Breast epithelium (tissue), 4 donors: ENCODE results near the gene INHBB. TPM values are rescaled to one million over a fixed set of nuclear protein-coding genes. Genes with fewer than 3 reads are reported as not detected.

Experiments
- DNase-seq, 2 donors: peaks; one replicate each; pipeline ENCODE4 v3.0.0-alpha.2; 2019; ENCODE audit warnings: low spot score in 2 of 2
- H3K27ac ChIP-seq, 2 donors: fragments of 200-600 bp; sonication (generic) in 1 of 2; one replicate each; pipeline ENCODE4 v1.5.1; 2016 to 2019; ENCODE audit warnings: mild to moderate bottlenecking in 1 of 2
- H3K27me3 ChIP-seq, 2 donors: fragments of 200-600 bp; sonication (generic) in 1 of 2; one replicate each; pipeline versions ENCODE4 v1.5.1 to v1.6.0; 2017 to 2019; ENCODE audit warnings: control low read depth in 1 of 2, mild to moderate bottlenecking in 1 of 2
- H3K36me3 ChIP-seq: fragments of 200-600 bp; one replicate; pipeline ENCODE4 v1.5.1; 2019
- H3K4me1 ChIP-seq, 2 donors: fragments of 200-600 bp; sonication (generic); one replicate each; pipeline ENCODE4 v1.5.1; 2016 to 2019; ENCODE audit warnings: control low read depth in 1 of 2
- H3K4me3 ChIP-seq, 3 donors: fragments of 200-600 bp; sonication (generic); 1 replicate in 2 of 3; 2 replicates in 1 of 3; pipeline ENCODE4 v1.5.1; 2016 to 2019; ENCODE audit warnings: mild to moderate bottlenecking in 3 of 3, moderate library complexity in 2 of 3
- H3K9me3 ChIP-seq, 2 donors: fragments of 200-600 bp; sonication (generic) in 1 of 2; one replicate each; pipeline ENCODE4 v1.5.1; 2016 to 2019; ENCODE audit warnings: control low read depth in 1 of 2
- POLR2A ChIP-seq: fragments of 450-650 bp; IDR thresholded peaks from one replicate; pipeline ENCODE4 v1.6.1; 2016; ENCODE audit warnings: antibody characterized with exemption, mild to moderate bottlenecking, moderate library complexity
- POLR2AphosphoS5 ChIP-seq, 3 donors: sonication (generic); formaldehyde crosslinking; IDR thresholded peaks; one replicate each; pipeline ENCODE4 v1.6.1; 2017; ENCODE audit warnings: antibody characterized with exemption in 3 of 3
- intact Hi-C: fragments of 100-400 bp; cut with DNase I; formaldehyde crosslinking; loops from one replicate; pipeline ENCODE4 v1.15.1; 2023; ENCODE audit warnings: low total_unique reads
- total RNA-seq, 3 donors: library from RNA; depleted of rRNA; stranded (reverse); fragments of >200 nt; gene quantifications; one replicate each; pipeline ENCODE4 v1.1.0, GENCODE V29; 2016
- TF ChIP-seq, protein P1 (sequence below), 3 donors: fragments of 450-650 bp; IDR thresholded peaks; one replicate each; pipeline ENCODE4 v1.5.1; 2016 to 2017; ENCODE audit warnings: antibody characterized with exemption in 3 of 3, mild to moderate bottlenecking in 3 of 3, moderate library complexity in 3 of 3

Gene INHBB
- total RNA-seq, 3 donors from 2014 or later = 35.0 to 60.6 (median 42.3) TPM

DNA sequence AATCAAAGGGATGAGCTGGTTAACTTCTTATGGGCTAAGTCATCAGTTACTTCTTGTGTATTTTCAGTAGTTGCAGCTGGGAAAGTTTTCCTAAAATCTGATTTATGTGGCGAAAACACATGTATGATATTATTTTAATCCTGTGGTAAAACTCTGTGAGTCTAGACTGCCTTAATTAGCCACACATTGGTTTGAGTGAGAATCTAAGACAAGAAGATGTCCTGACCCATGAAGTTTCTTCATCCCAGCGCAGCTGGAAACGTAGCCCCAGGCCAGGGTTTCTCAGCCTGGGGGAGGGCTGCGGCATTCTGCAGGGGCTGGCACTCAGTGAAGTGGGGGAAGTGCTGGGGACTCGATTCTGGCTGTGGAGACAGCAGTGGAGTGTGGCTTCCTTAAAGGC, 44.7 kb upstream of the INHBB start:
- Histone ChIP-seq H3K36me3 (no peaks in the 10 kb centered on the region), H3K9me3 (no peaks in the 10 kb centered on the region), H3K27me3 (no peaks in the 10 kb centered on the region), H3K4me1 (no peaks in the 10 kb centered on the region), H3K27ac (no peak overlapping the region), H3K4me3 (no peak overlapping the region)
- no peak for DNase-seq
- intact Hi-C loops = no loop called here
- no peak for TF ChIP-seq POLR2AphosphoS5 (IDR thresholded peaks at IDR 0.05)
- TF ChIP-seq POLR2A = no peak
- TF ChIP-seq, protein P1, sequence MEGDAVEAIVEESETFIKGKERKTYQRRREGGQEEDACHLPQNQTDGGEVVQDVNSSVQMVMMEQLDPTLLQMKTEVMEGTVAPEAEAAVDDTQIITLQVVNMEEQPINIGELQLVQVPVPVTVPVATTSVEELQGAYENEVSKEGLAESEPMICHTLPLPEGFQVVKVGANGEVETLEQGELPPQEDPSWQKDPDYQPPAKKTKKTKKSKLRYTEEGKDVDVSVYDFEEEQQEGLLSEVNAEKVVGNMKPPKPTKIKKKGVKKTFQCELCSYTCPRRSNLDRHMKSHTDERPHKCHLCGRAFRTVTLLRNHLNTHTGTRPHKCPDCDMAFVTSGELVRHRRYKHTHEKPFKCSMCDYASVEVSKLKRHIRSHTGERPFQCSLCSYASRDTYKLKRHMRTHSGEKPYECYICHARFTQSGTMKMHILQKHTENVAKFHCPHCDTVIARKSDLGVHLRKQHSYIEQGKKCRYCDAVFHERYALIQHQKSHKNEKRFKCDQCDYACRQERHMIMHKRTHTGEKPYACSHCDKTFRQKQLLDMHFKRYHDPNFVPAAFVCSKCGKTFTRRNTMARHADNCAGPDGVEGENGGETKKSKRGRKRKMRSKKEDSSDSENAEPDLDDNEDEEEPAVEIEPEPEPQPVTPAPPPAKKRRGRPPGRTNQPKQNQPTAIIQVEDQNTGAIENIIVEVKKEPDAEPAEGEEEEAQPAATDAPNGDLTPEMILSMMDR (IDR thresholded peaks at IDR 0.05) = no peak

DNA sequence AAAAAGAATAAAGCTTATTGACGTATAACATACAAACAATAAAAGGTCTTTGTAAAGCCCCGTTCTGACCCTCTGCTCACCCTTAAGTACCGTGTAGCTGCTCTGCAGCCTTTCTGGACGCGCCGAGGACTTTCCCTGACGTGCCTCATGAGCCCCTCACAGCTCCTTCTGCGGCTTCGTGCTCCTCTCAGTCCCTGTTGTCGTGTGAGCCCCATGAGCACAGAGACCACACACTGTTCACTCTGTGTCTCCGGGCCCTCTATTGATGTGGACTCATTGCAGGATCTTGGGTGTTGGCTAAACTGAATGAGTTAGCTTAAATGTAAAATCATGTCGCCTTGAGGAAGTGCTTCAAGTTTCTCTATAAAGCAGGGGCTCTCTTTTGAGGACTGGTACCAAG, 43.6 kb upstream of the INHBB start:
- TF ChIP-seq, protein P1 (IDR thresholded peaks at IDR 0.05) = no peak
- TF ChIP-seq POLR2AphosphoS5 (IDR thresholded peaks at IDR 0.05) = no peak
- TF ChIP-seq POLR2A = no peak
- intact Hi-C loops = no loop called here
- Histone ChIP-seq H3K4me3 (no peak overlapping the region), H3K36me3 (no peaks in the 10 kb centered on the region), H3K27me3 (no peaks in the 10 kb centered on the region), H3K4me1 (no peaks in the 10 kb centered on the region), H3K9me3 (no peaks in the 10 kb centered on the region), H3K27ac (no peak overlapping the region)
- no peak for DNase-seq

DNA sequence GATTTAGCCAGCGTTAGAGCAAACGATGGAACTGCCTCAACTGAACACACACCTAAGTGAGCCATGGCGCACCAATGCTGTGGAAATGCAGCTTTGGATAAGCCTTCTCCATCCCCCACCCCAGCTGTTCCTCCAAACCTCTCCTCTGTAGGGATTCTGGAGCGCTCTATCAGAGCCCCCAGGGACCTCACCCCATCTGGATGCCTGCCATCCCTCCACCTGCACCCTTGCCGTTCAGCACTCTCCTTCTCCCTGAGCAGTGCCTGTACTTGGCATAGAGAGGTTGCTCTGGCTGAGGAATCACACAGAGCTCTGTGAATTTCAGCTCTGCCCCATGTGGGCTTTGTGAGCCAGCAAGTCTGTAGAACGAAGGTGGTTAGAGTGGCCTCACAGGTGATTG, 42.8 kb upstream of the INHBB start:
- no peaks in the 10 kb centered on the region for H3K36me3 ChIP-seq
- no peak overlapping the region for H3K27ac ChIP-seq
- no peaks in the 10 kb centered on the region for H3K27me3 ChIP-seq
- no peaks in the 10 kb centered on the region for H3K4me1 ChIP-seq
- intact Hi-C loops = no loop called here
- TF ChIP-seq POLR2AphosphoS5 (IDR thresholded peaks at IDR 0.05) (no peak), POLR2A (no peak)
- TF ChIP-seq, protein P1 (IDR thresholded peaks at IDR 0.05) = no peak
- H3K4me3 ChIP-seq = no peak overlapping the region
- no peaks in the 10 kb centered on the region for H3K9me3 ChIP-seq
- no peak for DNase-seq

DNA sequence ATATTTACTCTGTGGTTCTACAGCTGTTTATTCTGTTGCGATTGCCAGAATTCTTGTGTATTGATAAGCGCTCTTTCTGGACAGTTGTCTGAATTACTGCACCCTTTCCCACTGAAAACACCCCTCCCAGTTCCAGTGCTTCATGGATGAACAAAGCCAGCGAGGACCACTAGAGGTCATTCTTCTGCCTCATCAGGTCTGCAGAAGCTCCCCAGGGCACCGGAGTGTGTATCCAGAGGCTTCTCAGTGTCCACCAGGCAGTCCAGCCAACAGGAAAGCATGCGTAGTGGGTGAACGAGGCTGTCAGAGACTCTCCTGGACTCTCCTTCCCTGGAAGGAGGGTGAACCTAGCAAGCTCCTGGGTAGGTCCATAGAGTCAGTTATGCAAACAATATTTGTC, 40.6 kb upstream of the INHBB start:
- Histone ChIP-seq H3K27me3 (no peaks in the 10 kb centered on the region), H3K9me3 (no peaks in the 10 kb centered on the region), H3K4me1 (no peaks in the 10 kb centered on the region), H3K36me3 (no peaks in the 10 kb centered on the region), H3K27ac (no peak overlapping the region), H3K4me3 (no peak overlapping the region)
- DNase-seq = no peak
- intact Hi-C loops = no loop called here
- TF ChIP-seq, protein P1 (IDR thresholded peaks at IDR 0.05) = no peak
- no peak for TF ChIP-seq POLR2AphosphoS5 (IDR thresholded peaks at IDR 0.05)
- TF ChIP-seq POLR2A = no peak

DNA sequence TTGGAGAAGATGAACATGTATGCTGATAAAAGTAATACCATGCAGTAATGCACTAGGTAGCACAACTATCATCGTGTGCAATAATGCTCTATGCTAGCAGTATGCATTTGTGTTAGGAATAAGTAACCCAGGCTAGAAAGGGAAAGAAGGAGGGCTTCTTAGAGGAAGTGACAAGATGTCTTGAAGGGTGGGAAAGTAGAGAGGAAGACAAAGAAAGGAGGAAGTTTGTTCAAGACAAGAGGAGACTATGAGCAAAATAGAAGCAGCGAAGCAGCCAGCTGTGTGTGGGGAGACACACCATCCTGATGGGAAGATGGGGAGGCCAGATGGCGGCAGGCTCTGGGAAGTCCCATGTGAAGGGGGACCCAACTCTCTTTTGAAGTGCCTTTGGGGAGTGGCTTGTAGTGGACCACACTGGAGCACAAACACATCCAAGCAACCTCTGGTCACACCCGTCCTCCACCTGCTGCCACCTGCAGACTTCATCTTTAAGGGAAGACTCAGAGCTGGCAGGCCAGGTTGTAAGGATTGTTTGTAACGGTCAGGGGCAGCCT, 39.9 kb upstream of the INHBB start:
- DNase-seq = no peak
- no peak overlapping the region for H3K4me3 ChIP-seq
- no peaks in the 10 kb centered on the region for H3K4me1 ChIP-seq
- no peaks in the 10 kb centered on the region for H3K9me3 ChIP-seq
- TF ChIP-seq POLR2AphosphoS5 (IDR thresholded peaks at IDR 0.05) (no peak), POLR2A (no peak)
- TF ChIP-seq, protein P1 (IDR thresholded peaks at IDR 0.05) = no peak
- no peaks in the 10 kb centered on the region for H3K27me3 ChIP-seq
- no peaks in the 10 kb centered on the region for H3K36me3 ChIP-seq
- intact Hi-C loops = no loop called here
- no peak overlapping the region for H3K27ac ChIP-seq
